SHP77 treated with DMSO at 0.1 percent for 48 hours (cell line): ENCODE results near the gene DCLK3.

Experiments used
- DNase-seq: peaks from one replicate; lab custom pipeline; 2025; lab: John Stamatoyannopoulos, UW

DCLK3 gene

DNA sequence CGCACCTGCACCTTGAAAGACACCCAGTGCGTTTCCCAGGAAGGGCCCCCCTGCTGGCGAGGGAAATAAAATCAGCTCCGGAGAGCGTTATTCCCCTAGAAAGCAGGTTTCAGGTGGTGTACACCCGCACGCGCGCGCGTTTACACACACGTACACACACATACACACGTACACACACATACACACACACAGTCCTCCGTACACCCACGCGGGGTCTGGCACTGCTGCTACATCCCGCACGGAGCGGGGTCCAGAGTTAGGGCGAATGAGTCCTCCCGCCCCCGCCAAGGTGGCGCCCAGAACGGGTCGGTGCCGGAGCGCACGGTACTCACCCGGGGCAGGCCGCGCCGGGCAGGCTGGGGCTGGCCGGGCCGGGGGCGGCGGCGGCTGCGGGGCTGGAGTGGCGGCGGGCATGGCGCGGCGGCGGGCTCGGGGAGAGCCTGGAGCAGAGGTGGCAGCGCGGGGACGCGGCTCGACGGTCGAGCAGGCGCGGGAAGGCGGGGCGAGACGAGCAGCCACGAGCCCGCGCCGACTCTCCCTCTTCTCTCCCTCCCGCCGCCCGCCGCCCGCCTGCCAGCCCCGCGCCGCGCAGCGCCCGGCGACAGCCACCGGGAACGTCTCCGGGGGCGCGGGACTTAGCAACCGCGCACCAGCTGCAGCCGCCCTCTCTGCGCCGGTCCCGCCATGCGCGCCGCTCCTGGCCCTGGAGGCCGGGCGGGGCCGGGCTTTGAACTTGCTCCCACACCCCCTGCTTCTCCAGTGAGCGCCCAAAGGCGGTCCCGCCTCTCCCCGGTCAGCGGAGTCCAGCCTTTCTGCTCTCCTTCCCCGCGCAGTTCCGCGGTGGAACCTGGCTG, at the start of gene DCLK3:
DCLK3 (minus strand) TSS at position 704 of the 854 bp plus-strand sequence; CDS start at position 414, 290 bp downstream.
- DNase-seq = no peak

- no peak for DNase-seq
Measured at GRCh38 chr3:36813305-36813704, 49.0 kb upstream of the DCLK3 start.

- no peak for DNase-seq
Measured at GRCh38 chr3:36812240-36812639, 47.9 kb upstream of the DCLK3 start.

GRCh38 chr3:36811768-36812167, 47.4 kb upstream of the DCLK3 start:
- DNase-seq = no peak

GRCh38 chr3:36804295-36805055, 40.1 kb upstream of the DCLK3 start:
- DNase-seq = no peak

DNA sequence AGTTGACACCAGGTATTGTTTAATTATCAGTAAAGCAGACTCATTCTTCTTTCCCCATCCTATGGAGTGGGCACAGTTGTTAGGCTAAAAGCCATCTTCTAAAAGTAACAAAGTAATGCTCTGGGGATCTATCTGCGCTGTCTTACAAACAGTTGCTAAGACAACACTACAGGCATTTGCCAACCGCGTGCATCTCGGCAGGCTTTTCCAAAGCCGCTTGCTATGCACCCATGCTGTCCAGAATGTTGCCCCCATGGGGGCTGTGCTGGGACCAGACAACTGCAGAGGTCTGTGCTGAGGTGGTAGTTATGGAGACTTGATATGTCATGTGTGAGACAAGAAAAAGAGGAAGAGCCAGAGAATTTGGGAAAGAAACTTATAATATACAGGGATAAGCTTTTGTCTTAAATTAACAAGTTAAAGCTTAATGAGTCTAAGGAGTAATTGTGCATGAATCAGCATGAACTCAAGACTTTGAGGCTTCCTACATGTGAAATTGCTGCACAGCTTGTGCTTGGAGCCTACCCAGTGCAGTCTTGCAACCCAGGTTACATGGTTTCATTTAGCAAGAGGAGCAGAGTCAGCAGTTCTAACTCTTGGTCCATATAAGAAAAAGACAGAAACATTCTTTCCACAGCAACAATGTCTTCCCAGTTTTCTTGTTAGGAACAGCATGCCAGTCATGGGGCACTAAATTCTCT, 38.9 kb upstream of the DCLK3 start:
- no peak for DNase-seq

- DNase-seq = no peak
Measured at GRCh38 chr3:36800533-36801116, 36.3 kb upstream of the DCLK3 start.

GRCh38 chr3:36796881-36797280, 32.5 kb upstream of the DCLK3 start:
- DNase-seq = no peak

DNA sequence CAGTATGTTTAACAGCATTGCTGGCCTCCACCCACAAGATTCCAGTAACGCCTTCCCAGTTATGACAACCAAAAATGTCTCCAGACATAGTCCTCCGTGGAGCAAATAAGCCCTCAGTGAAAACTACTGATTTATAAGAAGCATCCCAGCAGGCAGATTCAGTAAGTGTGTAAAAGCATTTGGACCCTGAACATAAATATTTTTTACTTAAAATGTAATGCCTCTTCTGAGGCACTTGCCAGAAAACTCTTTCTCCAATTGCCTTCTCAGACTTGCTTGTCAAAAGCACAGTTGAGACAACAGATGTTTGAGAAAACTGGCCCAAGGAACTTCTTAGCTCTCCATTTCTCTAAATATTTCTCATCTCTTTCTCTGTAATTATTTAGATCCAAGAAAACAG, 31.8 kb upstream of the DCLK3 start:
- no peak for DNase-seq

- DNase-seq = no peak
Measured at GRCh38 chr3:36795622-36796021, 31.3 kb upstream of the DCLK3 start.

GRCh38 chr3:36792342-36792741, 28.0 kb upstream of the DCLK3 start:
- DNase-seq = no peak

GRCh38 chr3:36790765-36791164, 26.4 kb upstream of the DCLK3 start:
- DNase-seq = no peak

DNA sequence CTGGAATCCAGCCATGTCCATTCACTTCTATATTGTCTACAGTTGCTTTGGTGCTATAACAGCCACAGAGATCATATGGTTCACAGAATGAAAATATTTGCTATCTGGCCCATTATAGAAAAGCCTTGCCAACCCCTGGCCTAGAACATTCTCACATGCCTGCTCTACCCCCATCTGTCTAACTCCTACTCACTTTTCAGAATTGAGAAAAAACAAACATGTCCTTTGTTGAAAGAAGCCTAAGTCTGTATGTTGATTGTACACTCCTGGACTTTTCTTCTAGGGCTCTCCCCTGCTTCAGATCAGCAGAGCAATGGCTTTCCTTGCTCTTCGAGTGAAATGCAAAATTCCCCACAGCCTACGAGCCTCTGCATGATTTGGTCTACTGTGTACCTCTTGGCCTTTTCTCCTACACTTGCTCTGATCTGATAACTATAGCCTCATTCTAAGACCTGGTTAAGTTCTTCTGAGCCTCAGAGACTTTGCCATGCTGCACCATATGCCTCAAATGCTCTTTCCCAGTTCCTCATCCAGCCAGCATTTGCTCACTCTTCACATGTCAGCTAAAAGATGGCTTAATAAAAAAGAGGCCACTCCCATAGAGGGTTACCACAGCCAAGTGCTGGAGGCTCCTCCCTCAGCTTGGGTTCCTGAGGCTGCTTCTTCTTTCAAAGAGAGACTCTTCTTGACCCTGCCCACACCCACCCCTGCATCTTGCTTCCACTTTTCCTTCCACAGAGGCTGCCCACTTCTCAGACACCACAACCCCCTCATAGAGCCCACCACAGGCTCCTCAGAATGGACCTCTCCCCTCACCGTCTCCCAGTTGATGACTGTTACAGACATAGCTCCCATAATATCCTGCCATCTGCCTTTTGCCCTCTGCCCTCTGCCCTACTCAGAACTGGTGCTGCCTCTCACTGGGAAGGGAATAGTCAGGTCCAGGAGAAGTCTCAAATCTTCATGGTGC, 22.9 kb upstream of the DCLK3 start:
- DNase-seq = no peak

GRCh38 chr3:36784138-36784635, 19.8 kb upstream of the DCLK3 start:
- DNase-seq = no peak

- no peak for DNase-seq
Measured at GRCh38 chr3:36777424-36778218, 13.3 kb upstream of the DCLK3 start.

- no peak for DNase-seq
Measured at GRCh38 chr3:36776436-36776835, 12.1 kb upstream of the DCLK3 start.

- DNase-seq = no peak
Measured at GRCh38 chr3:36774052-36774451, 9.7 kb upstream of the DCLK3 start.

GRCh38 chr3:36771931-36772330, 7.6 kb upstream of the DCLK3 start:
- no peak for DNase-seq

GRCh38 chr3:36769926-36770325, 5.6 kb upstream of the DCLK3 start:
- DNase-seq = no peak

DNA sequence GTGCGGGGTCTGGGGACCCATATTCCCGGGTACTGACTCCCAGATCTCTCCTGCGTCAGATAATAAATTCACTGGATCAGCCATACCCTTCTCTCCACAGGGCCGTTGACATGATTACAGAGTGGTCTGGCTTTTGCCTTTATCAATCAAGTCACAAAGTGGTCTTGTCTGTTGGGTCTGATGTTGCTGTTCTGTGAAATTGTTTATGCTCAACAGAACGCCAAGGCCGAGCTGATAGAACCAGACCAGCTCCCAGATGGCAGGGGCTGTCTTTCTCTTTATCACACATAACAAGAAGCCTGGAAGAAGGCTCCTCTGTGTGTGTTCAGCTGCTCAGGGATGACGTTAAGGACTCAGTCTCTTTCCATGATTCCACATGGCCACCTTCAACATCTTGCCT, 751 bp upstream of the DCLK3 start:
- DNase-seq = no peak
